WTC11 (cell line): ENCODE data around the gene FBN3. TPM values are rescaled to one million over a fixed set of nuclear protein-coding genes. Genes with fewer than 3 reads are reported as not detected.

Source experiments
- ATAC-seq: fragments of 200-7000 bp; cut with Tn5 transposase; 2 replicates; pipeline ENCODE4 v1.10.0; 2021; ENCODE audit warnings: mild to moderate bottlenecking, moderate library complexity
- CTCF ChIA-PET: fragments of 300-600 bp; sonication (Branson Sonifier 250); formaldehyde crosslinking; loops from one replicate; lab custom pipeline; 2021; ENCODE audit warnings: antibody characterized with exemption; lab: Charles Lee
- POLR2A ChIA-PET: fragments of 350-600 bp; sonication (Branson Sonifier 250); formaldehyde crosslinking; loops from one replicate; lab custom pipeline; 2021; ENCODE audit warnings: antibody characterized with exemption; lab: Charles Lee
- DNase-seq: peaks from one replicate; pipeline ENCODE4 v3.0.0; 2021; ENCODE audit warnings: low spot score
- H3K27ac Mint-ChIP-seq: 2 replicates; pipeline ENCODE4 v1.8.0; 2021; ENCODE audit warnings: mixed read lengths
- H3K27me3 Mint-ChIP-seq: 2 replicates; pipeline ENCODE4 v1.8.0; 2021; ENCODE audit warnings: low read depth, mild to moderate bottlenecking, moderate library complexity, mixed read lengths
- H3K36me3 Mint-ChIP-seq: 2 replicates; pipeline ENCODE4 v1.8.0; 2021; ENCODE audit warnings: mixed read lengths
- H3K4me1 Mint-ChIP-seq: 2 replicates; pipeline ENCODE4 v1.8.0; 2022; ENCODE audit warnings: mixed read lengths
- H3K4me3 Mint-ChIP-seq: 2 replicates; pipeline ENCODE4 v1.8.0; 2021; ENCODE audit warnings: mild to moderate bottlenecking, moderate library complexity, mixed read lengths
- H3K9me3 Mint-ChIP-seq: 2 replicates; pipeline ENCODE4 v1.8.0; 2021; ENCODE audit warnings: mixed read lengths
- CBFB ChIP-seq: sonication (generic); formaldehyde crosslinking; IDR thresholded peaks from 2 replicates; pipeline ENCODE4 v1.8.1; 2022; ENCODE audit warnings: mild to moderate bottlenecking, low read depth, missing genetic modification reagents
- ELF4 ChIP-seq: sonication (generic); formaldehyde crosslinking; IDR thresholded peaks from 2 replicates; pipeline ENCODE4 v1.8.1; 2022; ENCODE audit warnings: low read depth, mild to moderate bottlenecking, moderate library complexity, missing genetic modification reagents
- FOXK1 ChIP-seq: sonication (generic); formaldehyde crosslinking; IDR thresholded peaks from 2 replicates; pipeline ENCODE4 v1.8.0; 2022; ENCODE audit warnings: mild to moderate bottlenecking, moderate library complexity, missing genetic modification reagents
- JAZF1 ChIP-seq: fragments of 250-450 bp; sonication (Bioruptor Pico); IDR thresholded peaks from 2 replicates; pipeline ENCODE4 v1.9.0; 2021; ENCODE audit warnings: moderate library complexity, mild to moderate bottlenecking, inconsistent platforms
- KAT7 ChIP-seq: sonication (generic); formaldehyde crosslinking; IDR thresholded peaks from 2 replicates; pipeline ENCODE4 v1.8.1; 2023; ENCODE audit warnings: missing genetic modification reagents, mild to moderate bottlenecking, borderline replicate concordance
- NFE2L1 ChIP-seq: sonication (generic); formaldehyde crosslinking; IDR thresholded peaks from 2 replicates; pipeline ENCODE4 v1.8.1; 2023; ENCODE audit warnings: missing genetic modification reagents
- ZBTB21 ChIP-seq: sonication (generic); formaldehyde crosslinking; IDR thresholded peaks from 2 replicates; pipeline ENCODE4 v1.8.1; 2023; ENCODE audit warnings: mild to moderate bottlenecking, missing genetic modification reagents, borderline replicate concordance
- ZBTB43 ChIP-seq: sonication (generic); formaldehyde crosslinking; IDR thresholded peaks from 2 replicates; pipeline ENCODE4 v1.8.1; 2023; ENCODE audit warnings: mild to moderate bottlenecking, missing genetic modification reagents
- ZNF232 ChIP-seq: sonication (generic); formaldehyde crosslinking; IDR thresholded peaks from 2 replicates; pipeline ENCODE4 v1.8.0; 2022; ENCODE audit warnings: mild to moderate bottlenecking, missing genetic modification reagents
- ZNF532 ChIP-seq: fragments of 250-450 bp; sonication (Bioruptor Pico); IDR thresholded peaks from 2 replicates; pipeline ENCODE4 v1.9.0; 2021; ENCODE audit warnings: mild to moderate bottlenecking, borderline replicate concordance
- ZSCAN18 ChIP-seq: fragments of 250-450 bp; sonication (Bioruptor Pico); IDR thresholded peaks from 2 replicates; pipeline ENCODE4 v2.1.2; 2022; ENCODE audit warnings: mild to moderate bottlenecking, moderate library complexity
- total RNA-seq: library from RNA; stranded (reverse); gene quantifications from 3 replicates; pipeline ENCODE4 v1.2.3, GENCODE V29; 2021
- TF ChIP-seq, protein P1 (sequence below): sonication (generic); formaldehyde crosslinking; IDR thresholded peaks from 2 replicates; pipeline ENCODE4 v1.8.1; 2023; ENCODE audit warnings: mild to moderate bottlenecking, missing genetic modification reagents
- TF ChIP-seq, protein P2 (sequence below): sonication (generic); formaldehyde crosslinking; IDR thresholded peaks from 2 replicates; pipeline ENCODE4 v1.8.0; 2022; ENCODE audit warnings: missing genetic modification reagents
- TF ChIP-seq, protein P3 (sequence below): sonication (generic); formaldehyde crosslinking; conservative IDR thresholded peaks from 2 replicates; pipeline ENCODE4 v1.8.1; 2023; ENCODE audit warnings: mild to moderate bottlenecking, low read depth, missing genetic modification reagents, moderate library complexity
- TF ChIP-seq, protein P4 (sequence below): sonication (generic); formaldehyde crosslinking; conservative IDR thresholded peaks from 2 replicates; pipeline ENCODE4 v1.8.1; 2022; ENCODE audit warnings: mild to moderate bottlenecking, missing genetic modification reagents
- TF ChIP-seq, protein P5 (sequence below): sonication (generic); formaldehyde crosslinking; IDR thresholded peaks from 2 replicates; pipeline ENCODE4 v1.8.1; 2023; ENCODE audit warnings: mild to moderate bottlenecking, missing genetic modification reagents, moderate library complexity
- TF ChIP-seq, protein P6 (sequence below): sonication (generic); formaldehyde crosslinking; IDR thresholded peaks from 2 replicates; pipeline ENCODE4 v1.8.0; 2022; ENCODE audit warnings: mild to moderate bottlenecking, missing genetic modification reagents

Gene FBN3
- total RNA-seq, 1 experiment from 2014 or later, result 54.8 TPM

- POLR2A ChIA-PET, result no interaction called here
- Mint-ChIP-seq H3K4me1 (no peaks in the 10 kb centered on the region), H3K4me3 (no peak overlapping the region), H3K27ac (no peak overlapping the region), H3K27me3 (no peaks in the 10 kb centered on the region), H3K36me3 (no peaks in the 10 kb centered on the region), H3K9me3 (no peaks in the 10 kb centered on the region)
- CTCF ChIA-PET, result interaction anchor here (1.2 kb wide), 1 partner anchor 19 kb away, joined by 7 read pairs; no protein-coding TSS in a partner anchor
- no peak for DNase-seq
- no peak for ATAC-seq
- TF ChIP-seq ZBTB43 (CRISPR knock-in tag) (no peak), JAZF1 (CRISPR knock-in tag) (no peak), ELF4 (CRISPR knock-in tag) (no peak), CBFB (CRISPR knock-in tag) (no peak), FOXK1 (CRISPR knock-in tag) (no peak), ZNF232 (CRISPR knock-in tag) (no peak), ZNF532 (CRISPR knock-in tag) (no peak), NFE2L1 (no peak), ZBTB21 (CRISPR knock-in tag) (no peak), KAT7 (no peak), ZSCAN18 (CRISPR knock-in tag) (no peak)
- TF ChIP-seq, protein P1, sequence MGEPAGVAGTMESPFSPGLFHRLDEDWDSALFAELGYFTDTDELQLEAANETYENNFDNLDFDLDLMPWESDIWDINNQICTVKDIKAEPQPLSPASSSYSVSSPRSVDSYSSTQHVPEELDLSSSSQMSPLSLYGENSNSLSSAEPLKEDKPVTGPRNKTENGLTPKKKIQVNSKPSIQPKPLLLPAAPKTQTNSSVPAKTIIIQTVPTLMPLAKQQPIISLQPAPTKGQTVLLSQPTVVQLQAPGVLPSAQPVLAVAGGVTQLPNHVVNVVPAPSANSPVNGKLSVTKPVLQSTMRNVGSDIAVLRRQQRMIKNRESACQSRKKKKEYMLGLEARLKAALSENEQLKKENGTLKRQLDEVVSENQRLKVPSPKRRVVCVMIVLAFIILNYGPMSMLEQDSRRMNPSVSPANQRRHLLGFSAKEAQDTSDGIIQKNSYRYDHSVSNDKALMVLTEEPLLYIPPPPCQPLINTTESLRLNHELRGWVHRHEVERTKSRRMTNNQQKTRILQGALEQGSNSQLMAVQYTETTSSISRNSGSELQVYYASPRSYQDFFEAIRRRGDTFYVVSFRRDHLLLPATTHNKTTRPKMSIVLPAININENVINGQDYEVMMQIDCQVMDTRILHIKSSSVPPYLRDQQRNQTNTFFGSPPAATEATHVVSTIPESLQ (CRISPR knock-in tag), result no peak
- TF ChIP-seq, protein P2, sequence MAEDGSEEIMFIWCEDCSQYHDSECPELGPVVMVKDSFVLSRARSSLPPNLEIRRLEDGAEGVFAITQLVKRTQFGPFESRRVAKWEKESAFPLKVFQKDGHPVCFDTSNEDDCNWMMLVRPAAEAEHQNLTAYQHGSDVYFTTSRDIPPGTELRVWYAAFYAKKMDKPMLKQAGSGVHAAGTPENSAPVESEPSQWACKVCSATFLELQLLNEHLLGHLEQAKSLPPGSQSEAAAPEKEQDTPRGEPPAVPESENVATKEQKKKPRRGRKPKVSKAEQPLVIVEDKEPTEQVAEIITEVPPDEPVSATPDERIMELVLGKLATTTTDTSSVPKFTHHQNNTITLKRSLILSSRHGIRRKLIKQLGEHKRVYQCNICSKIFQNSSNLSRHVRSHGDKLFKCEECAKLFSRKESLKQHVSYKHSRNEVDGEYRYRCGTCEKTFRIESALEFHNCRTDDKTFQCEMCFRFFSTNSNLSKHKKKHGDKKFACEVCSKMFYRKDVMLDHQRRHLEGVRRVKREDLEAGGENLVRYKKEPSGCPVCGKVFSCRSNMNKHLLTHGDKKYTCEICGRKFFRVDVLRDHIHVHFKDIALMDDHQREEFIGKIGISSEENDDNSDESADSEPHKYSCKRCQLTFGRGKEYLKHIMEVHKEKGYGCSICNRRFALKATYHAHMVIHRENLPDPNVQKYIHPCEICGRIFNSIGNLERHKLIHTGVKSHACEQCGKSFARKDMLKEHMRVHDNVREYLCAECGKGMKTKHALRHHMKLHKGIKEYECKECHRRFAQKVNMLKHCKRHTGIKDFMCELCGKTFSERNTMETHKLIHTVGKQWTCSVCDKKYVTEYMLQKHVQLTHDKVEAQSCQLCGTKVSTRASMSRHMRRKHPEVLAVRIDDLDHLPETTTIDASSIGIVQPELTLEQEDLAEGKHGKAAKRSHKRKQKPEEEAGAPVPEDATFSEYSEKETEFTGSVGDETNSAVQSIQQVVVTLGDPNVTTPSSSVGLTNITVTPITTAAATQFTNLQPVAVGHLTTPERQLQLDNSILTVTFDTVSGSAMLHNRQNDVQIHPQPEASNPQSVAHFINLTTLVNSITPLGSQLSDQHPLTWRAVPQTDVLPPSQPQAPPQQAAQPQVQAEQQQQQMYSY (CRISPR knock-in tag), result no peak
- TF ChIP-seq, protein P3, sequence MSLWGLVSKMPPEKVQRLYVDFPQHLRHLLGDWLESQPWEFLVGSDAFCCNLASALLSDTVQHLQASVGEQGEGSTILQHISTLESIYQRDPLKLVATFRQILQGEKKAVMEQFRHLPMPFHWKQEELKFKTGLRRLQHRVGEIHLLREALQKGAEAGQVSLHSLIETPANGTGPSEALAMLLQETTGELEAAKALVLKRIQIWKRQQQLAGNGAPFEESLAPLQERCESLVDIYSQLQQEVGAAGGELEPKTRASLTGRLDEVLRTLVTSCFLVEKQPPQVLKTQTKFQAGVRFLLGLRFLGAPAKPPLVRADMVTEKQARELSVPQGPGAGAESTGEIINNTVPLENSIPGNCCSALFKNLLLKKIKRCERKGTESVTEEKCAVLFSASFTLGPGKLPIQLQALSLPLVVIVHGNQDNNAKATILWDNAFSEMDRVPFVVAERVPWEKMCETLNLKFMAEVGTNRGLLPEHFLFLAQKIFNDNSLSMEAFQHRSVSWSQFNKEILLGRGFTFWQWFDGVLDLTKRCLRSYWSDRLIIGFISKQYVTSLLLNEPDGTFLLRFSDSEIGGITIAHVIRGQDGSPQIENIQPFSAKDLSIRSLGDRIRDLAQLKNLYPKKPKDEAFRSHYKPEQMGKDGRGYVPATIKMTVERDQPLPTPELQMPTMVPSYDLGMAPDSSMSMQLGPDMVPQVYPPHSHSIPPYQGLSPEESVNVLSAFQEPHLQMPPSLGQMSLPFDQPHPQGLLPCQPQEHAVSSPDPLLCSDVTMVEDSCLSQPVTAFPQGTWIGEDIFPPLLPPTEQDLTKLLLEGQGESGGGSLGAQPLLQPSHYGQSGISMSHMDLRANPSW, result no peak
- TF ChIP-seq, protein P4, sequence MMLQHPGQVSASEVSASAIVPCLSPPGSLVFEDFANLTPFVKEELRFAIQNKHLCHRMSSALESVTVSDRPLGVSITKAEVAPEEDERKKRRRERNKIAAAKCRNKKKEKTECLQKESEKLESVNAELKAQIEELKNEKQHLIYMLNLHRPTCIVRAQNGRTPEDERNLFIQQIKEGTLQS (CRISPR knock-in tag), result no peak
- TF ChIP-seq, protein P5, sequence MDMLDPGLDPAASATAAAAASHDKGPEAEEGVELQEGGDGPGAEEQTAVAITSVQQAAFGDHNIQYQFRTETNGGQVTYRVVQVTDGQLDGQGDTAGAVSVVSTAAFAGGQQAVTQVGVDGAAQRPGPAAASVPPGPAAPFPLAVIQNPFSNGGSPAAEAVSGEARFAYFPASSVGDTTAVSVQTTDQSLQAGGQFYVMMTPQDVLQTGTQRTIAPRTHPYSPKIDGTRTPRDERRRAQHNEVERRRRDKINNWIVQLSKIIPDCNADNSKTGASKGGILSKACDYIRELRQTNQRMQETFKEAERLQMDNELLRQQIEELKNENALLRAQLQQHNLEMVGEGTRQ (CRISPR knock-in tag), result no peak
- TF ChIP-seq, protein P6, sequence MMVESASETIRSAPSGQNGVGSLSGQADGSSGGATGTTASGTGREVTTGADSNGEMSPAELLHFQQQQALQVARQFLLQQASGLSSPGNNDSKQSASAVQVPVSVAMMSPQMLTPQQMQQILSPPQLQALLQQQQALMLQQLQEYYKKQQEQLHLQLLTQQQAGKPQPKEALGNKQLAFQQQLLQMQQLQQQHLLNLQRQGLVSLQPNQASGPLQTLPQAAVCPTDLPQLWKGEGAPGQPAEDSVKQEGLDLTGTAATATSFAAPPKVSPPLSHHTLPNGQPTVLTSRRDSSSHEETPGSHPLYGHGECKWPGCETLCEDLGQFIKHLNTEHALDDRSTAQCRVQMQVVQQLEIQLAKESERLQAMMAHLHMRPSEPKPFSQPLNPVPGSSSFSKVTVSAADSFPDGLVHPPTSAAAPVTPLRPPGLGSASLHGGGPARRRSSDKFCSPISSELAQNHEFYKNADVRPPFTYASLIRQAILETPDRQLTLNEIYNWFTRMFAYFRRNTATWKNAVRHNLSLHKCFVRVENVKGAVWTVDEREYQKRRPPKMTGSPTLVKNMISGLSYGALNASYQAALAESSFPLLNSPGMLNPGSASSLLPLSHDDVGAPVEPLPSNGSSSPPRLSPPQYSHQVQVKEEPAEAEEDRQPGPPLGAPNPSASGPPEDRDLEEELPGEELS (CRISPR knock-in tag), result no peak
Measured at GRCh38 chr19:8021374-8021773, 128.0 kb downstream of the FBN3 start.
